HEK293T (cell line): ENCODE data around the gene MELK.

Source experiments
- CTCF ChIA-PET: fragments of 350-600 bp; formaldehyde crosslinking; extraction: SDS; loops from one replicate; lab custom pipeline; 2021; ENCODE audit warnings: antibody characterized with exemption, inconsistent platforms; lab: Yijun Ruan, JAX
- POLR2A ChIA-PET: fragments of 350-600 bp; formaldehyde crosslinking; extraction: SDS; loops from one replicate; lab custom pipeline; 2020; ENCODE audit warnings: antibody characterized with exemption, inconsistent platforms; lab: Yijun Ruan, JAX
- DNase-seq: peaks from one replicate; pipeline ENCODE4 v3.0.0; 2012; ENCODE audit warnings: mixed read lengths; ENCODE audit errors: extremely low spot score
- ARNT ChIP-seq: fragments of 450-650 bp; IDR thresholded peaks from 2 replicates; pipeline ENCODE4 v1.6.1; 2017; ENCODE audit warnings: mild to moderate bottlenecking
- BHLHE40 ChIP-seq: fragments of 450-650 bp; IDR thresholded peaks from 2 replicates; pipeline ENCODE4 v1.6.1; 2016; ENCODE audit warnings: mild to moderate bottlenecking, moderate library complexity, borderline replicate concordance
- CTBP1 ChIP-seq: fragments of 450-650 bp; IDR thresholded peaks from 2 replicates; pipeline ENCODE4 v1.6.1; 2016; ENCODE audit warnings: borderline replicate concordance
- ELF4 ChIP-seq: fragments of 450-650 bp; IDR thresholded peaks from 2 replicates; pipeline ENCODE4 v1.6.1; 2017; ENCODE audit warnings: antibody characterized with exemption
- FOXA1 ChIP-seq: fragments of 450-650 bp; IDR thresholded peaks from 2 replicates; pipeline ENCODE4 v1.6.1; 2016; ENCODE audit warnings: mild to moderate bottlenecking
- FOXK2 ChIP-seq: fragments of 450-650 bp; IDR thresholded peaks from 2 replicates; pipeline ENCODE4 v1.6.1; 2016; ENCODE audit warnings: mild to moderate bottlenecking
- FOXM1 ChIP-seq: fragments of 450-650 bp; IDR thresholded peaks from 2 replicates; pipeline ENCODE4 v1.6.1; 2017; ENCODE audit warnings: mild to moderate bottlenecking, borderline replicate concordance
- HDGF ChIP-seq: fragments of 450-650 bp; IDR thresholded peaks from 2 replicates; pipeline ENCODE4 v1.6.1; 2017; ENCODE audit warnings: antibody characterized with exemption, borderline replicate concordance
- L3MBTL2 ChIP-seq: fragments of 450-650 bp; conservative IDR thresholded peaks from 2 replicates; pipeline ENCODE4 v1.6.1; 2016; ENCODE audit warnings: mild to moderate bottlenecking
- LEF1 ChIP-seq: fragments of 450-650 bp; IDR thresholded peaks from 2 replicates; pipeline ENCODE4 v1.6.1; 2017; ENCODE audit warnings: mild to moderate bottlenecking, borderline replicate concordance
- NFRKB ChIP-seq: fragments of 450-650 bp; IDR thresholded peaks from 2 replicates; pipeline ENCODE4 v1.6.1; 2016; ENCODE audit warnings: mild to moderate bottlenecking, moderate library complexity
- SP1 ChIP-seq: fragments of 450-650 bp; IDR thresholded peaks from 2 replicates; pipeline ENCODE4 v1.6.1; 2017
- SUZ12 ChIP-seq: fragments of 450-650 bp; IDR thresholded peaks from 2 replicates; pipeline ENCODE4 v1.6.1; 2016; ENCODE audit warnings: mild to moderate bottlenecking
- TARDBP ChIP-seq: fragments of 450-650 bp; IDR thresholded peaks from 2 replicates; pipeline ENCODE4 v1.6.1; 2016
- ZNF384 ChIP-seq: fragments of 450-650 bp; IDR thresholded peaks from 2 replicates; pipeline ENCODE4 v1.6.1; 2016
- TF ChIP-seq, protein P1 (sequence below): fragments of 450-650 bp; IDR thresholded peaks from 2 replicates; pipeline ENCODE4 v1.6.1; 2016

The MELK gene

GRCh38 chr9:36640771-36641381 is 68.2 kb downstream of the MELK start:
- CTCF ChIA-PET: interaction anchor here (1.0 kb wide), 1 partner anchor 88 kb away, joined by 3 read pairs; no protein-coding TSS in a partner anchor
- DNase-seq: no peak

GRCh38 chr9:36642817-36643216 is 70.1 kb downstream of the MELK start:
- POLR2A ChIA-PET: no interaction called here
- no peak for DNase-seq
- CTCF ChIA-PET: no interaction called here
- no peak for TF ChIP-seq FOXA1
- TF ChIP-seq L3MBTL2: no peak
- TF ChIP-seq SP1: no peak
- no peak for TF ChIP-seq ZNF384

More at GRCh38 chr9:36640771-36641381, 68.2 kb downstream of the MELK start:
- TF ChIP-seq ZNF384 (no peak), NFRKB (no peak), SP1 (no peak), HDGF (no peak), ARNT (no peak), FOXA1 (no peak), FOXM1 (no peak)
- TF ChIP-seq, protein P1, sequence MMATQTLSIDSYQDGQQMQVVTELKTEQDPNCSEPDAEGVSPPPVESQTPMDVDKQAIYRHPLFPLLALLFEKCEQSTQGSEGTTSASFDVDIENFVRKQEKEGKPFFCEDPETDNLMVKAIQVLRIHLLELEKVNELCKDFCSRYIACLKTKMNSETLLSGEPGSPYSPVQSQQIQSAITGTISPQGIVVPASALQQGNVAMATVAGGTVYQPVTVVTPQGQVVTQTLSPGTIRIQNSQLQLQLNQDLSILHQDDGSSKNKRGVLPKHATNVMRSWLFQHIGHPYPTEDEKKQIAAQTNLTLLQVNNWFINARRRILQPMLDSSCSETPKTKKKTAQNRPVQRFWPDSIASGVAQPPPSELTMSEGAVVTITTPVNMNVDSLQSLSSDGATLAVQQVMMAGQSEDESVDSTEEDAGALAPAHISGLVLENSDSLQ: no peak
- POLR2A ChIA-PET: no interaction called here

DNA sequence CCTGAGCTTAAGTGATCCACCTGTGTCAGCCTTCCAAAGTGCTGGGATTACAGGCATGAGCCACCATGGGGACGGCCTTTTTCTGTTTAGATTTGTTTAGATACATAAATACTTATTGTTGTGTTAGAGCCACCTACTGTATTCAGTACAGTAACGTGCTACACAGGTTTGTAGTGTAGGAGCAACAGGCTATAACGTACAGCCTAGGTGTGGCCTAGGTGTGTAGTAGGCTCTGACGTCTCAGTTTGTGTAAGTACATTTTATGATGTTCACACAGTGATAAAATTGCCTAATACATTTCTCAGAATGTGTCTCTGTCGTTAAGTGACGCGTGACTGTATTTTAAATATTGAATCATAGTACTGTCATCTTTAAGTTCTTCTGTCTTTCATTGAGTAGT is 84.1 kb downstream of the MELK start:
- POLR2A ChIA-PET: no interaction called here
- no peak for DNase-seq
- TF ChIP-seq ARNT: no peak
- no peak for TF ChIP-seq NFRKB
- TF ChIP-seq, protein P1: no peak
- TF ChIP-seq SP1: no peak
- no peak for TF ChIP-seq FOXM1
- TF ChIP-seq FOXA1: no peak
- no peak for TF ChIP-seq L3MBTL2
- TF ChIP-seq CTBP1: no peak
- no peak for TF ChIP-seq LEF1
- TF ChIP-seq ELF4: no peak
- no peak for TF ChIP-seq ZNF384
- no peak for TF ChIP-seq SUZ12
- no peak for TF ChIP-seq FOXK2
- no peak for TF ChIP-seq BHLHE40
- no peak for TF ChIP-seq TARDBP
- CTCF ChIA-PET: no interaction called here

- POLR2A ChIA-PET: no interaction called here
- TF ChIP-seq FOXA1 (no peak), SP1 (no peak), LEF1 (no peak), TARDBP (no peak)
- no peak for DNase-seq
- CTCF ChIA-PET: no interaction called here
Measured at GRCh38 chr9:36659500-36659899, 86.8 kb downstream of the MELK start.

DNA sequence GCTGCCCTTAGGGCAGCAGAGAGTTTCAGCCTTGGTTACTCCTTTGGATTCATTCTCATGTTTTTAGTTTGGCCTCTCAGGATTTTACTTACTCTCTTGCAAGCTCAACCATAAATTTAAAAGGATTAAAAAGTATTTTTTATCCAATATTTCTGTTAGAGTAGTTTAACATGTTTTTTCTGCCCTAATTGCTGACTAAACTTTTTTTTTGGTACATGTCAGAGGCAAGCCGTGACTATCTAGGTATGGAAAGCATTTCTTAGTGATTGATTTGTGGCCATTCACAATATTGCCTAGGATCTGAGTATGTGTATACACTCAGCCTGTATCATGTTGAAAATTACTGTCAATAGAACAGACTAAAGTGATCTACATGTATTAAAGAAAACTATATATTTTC is 92.1 kb downstream of the MELK start:
- CTCF ChIA-PET: interaction anchor here (0.6 kb wide), 1 partner anchor 58 kb away, joined by 3 read pairs; no protein-coding TSS in a partner anchor
- no peak for TF ChIP-seq FOXK2
- no peak for TF ChIP-seq HDGF
- POLR2A ChIA-PET: no interaction called here
- DNase-seq: no peak

DNA sequence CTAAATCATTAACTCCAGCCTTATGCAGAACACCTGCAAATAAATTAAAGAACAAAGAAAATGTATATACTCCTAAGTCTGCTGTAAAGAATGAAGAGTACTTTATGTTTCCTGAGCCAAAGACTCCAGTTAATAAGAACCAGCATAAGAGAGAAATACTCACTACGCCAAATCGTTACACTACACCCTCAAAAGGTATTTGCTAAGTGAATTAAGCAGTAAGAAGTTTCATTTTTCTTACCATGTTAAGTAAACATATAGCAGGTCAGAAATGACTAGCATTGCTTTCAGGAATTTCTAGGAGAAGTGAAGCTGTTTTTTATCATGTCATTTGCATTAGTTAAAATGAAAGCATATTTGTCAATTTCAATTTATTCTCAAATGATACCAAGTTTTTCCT is 92.7 kb downstream of the MELK start:
- ChIA-PET CTCF (no interaction called here), POLR2A (no interaction called here)
- TF ChIP-seq FOXK2 (no peak), TARDBP (no peak), ZNF384 (no peak), NFRKB (no peak), SUZ12 (no peak), ELF4 (no peak), LEF1 (no peak), ARNT (no peak), SP1 (no peak), FOXM1 (no peak), CTBP1 (no peak)
- DNase-seq: no peak

- TF ChIP-seq ZNF384 (no peak), ARNT (no peak), L3MBTL2 (no peak), FOXA1 (no peak), FOXK2 (no peak), TARDBP (no peak), NFRKB (no peak), CTBP1 (no peak), FOXM1 (no peak), BHLHE40 (no peak), SUZ12 (no peak), SP1 (no peak), LEF1 (no peak), ELF4 (no peak), HDGF (no peak)
- TF ChIP-seq, protein P1: no peak
- CTCF ChIA-PET: no interaction called here
- POLR2A ChIA-PET: no interaction called here
- no peak for DNase-seq
Measured at GRCh38 chr9:36665921-36666431, 93.3 kb downstream of the MELK start.
